Measurements from ENCODE around the gene ZNF385A. TPM values are rescaled to one million over a fixed set of nuclear protein-coding genes. Genes with fewer than 3 reads are reported as not detected.

ZNF385A gene
- total and polyA plus RNA-seq, 2 experiments from 2014 or later: 13.4 to 20.0 TPM

GRCh38 chr12:54352891-54353874, 31.4 kb downstream of the ZNF385A start:
- H3K27me3 ChIP-seq: no peaks in the 10 kb centered on the region
- H3K36me3 ChIP-seq: peaks cover 15% of the 10 kb centered on the region
- H3K4me3 ChIP-seq: no peak overlapping the region
- peak in 1 of 2 donors; percentile 36 for DNase-seq (ENCODE audit: low read depth in 1 of 2, low spot score in 1 of 2)
- peaks cover 57% of the 10 kb centered on the region for H3K4me1 ChIP-seq (ENCODE audit: low read depth)
- H3K9me3 ChIP-seq (ENCODE audit: low read depth): no peaks in the 10 kb centered on the region
- H3K27ac ChIP-seq: peak overlapping the region; percentile 86
- TF ChIP-seq CTCF (IDR thresholded peaks at IDR 0.05; ENCODE audit: low read depth, low read length): no peak

GRCh38 chr12:54352022-54352531, 32.5 kb downstream of the ZNF385A start:
- peak; percentile 62 to 64 for DNase-seq (ENCODE audit: low read depth in 1 of 2, low spot score in 1 of 2)
- Histone ChIP-seq H3K4me1 (ENCODE audit: low read depth) (peaks cover 46% of the 10 kb centered on the region), H3K9me3 (ENCODE audit: low read depth) (no peaks in the 10 kb centered on the region), H3K4me3 (peak overlapping the region; percentile 1), H3K27ac (peak overlapping the region; percentile 86), H3K27me3 (no peaks in the 10 kb centered on the region), H3K36me3 (peaks cover 26% of the 10 kb centered on the region)
- no peak for TF ChIP-seq CTCF (IDR thresholded peaks at IDR 0.05; ENCODE audit: low read depth, low read length)

GRCh38 chr12:54351341-54351740, 33.2 kb downstream of the ZNF385A start:
- H3K27ac ChIP-seq: peak overlapping the region; percentile 7
- no peak for TF ChIP-seq CTCF (IDR thresholded peaks at IDR 0.05; ENCODE audit: low read depth, low read length)
- H3K36me3 ChIP-seq: peaks cover 29% of the 10 kb centered on the region
- no peaks in the 10 kb centered on the region for H3K27me3 ChIP-seq
- no peaks in the 10 kb centered on the region for H3K9me3 ChIP-seq (ENCODE audit: low read depth)
- DNase-seq (ENCODE audit: low read depth in 1 of 2, low spot score in 1 of 2): no peak
- no peak overlapping the region for H3K4me3 ChIP-seq
- peaks cover 40% of the 10 kb centered on the region for H3K4me1 ChIP-seq (ENCODE audit: low read depth)

- H3K27ac ChIP-seq: peak overlapping the region; percentile 7
- H3K36me3 ChIP-seq: peaks cover 29% of the 10 kb centered on the region
- no peaks in the 10 kb centered on the region for H3K27me3 ChIP-seq
- DNase-seq (ENCODE audit: low read depth in 1 of 2, low spot score in 1 of 2): peak in 1 of 2 donors; percentile 40
- peaks cover 38% of the 10 kb centered on the region for H3K4me1 ChIP-seq (ENCODE audit: low read depth)
- TF ChIP-seq CTCF (IDR thresholded peaks at IDR 0.05; ENCODE audit: low read depth, low read length): no peak
- H3K9me3 ChIP-seq (ENCODE audit: low read depth): no peaks in the 10 kb centered on the region
- H3K4me3 ChIP-seq: no peak overlapping the region
These were observed 33.8 kb downstream of the ZNF385A start for GRCh38 chr12:54350743-54351142.

- no peaks in the 10 kb centered on the region for H3K9me3 ChIP-seq (ENCODE audit: low read depth)
- no peak overlapping the region for H3K4me3 ChIP-seq
- no peak for DNase-seq (ENCODE audit: low read depth in 1 of 2, low spot score in 1 of 2)
- no peak for TF ChIP-seq CTCF (IDR thresholded peaks at IDR 0.05; ENCODE audit: low read depth, low read length)
- H3K36me3 ChIP-seq: peaks cover 38% of the 10 kb centered on the region
- no peaks in the 10 kb centered on the region for H3K27me3 ChIP-seq
- H3K4me1 ChIP-seq (ENCODE audit: low read depth): peaks cover 28% of the 10 kb centered on the region
- H3K27ac ChIP-seq: no peak overlapping the region
These were observed 34.9 kb downstream of the ZNF385A start for GRCh38 chr12:54349679-54350078.

Data from cardiac muscle cell (in vitro differentiated cells and primary cell).